Measurements from ENCODE around the gene GPR84. TPM values are rescaled to one million over a fixed set of nuclear protein-coding genes. Genes with fewer than 3 reads are reported as not detected.

Gene GPR84
- total and polyA plus RNA-seq, 9 donors: 0.15 to 0.27 (median 0.22) TPM; not detected in 1

- no peak overlapping the region for H3K27ac ChIP-seq (ENCODE audit: low read length)
These were observed 40.0 kb upstream of the GPR84 start for GRCh38 chr12:54404061-54405004.

DNA sequence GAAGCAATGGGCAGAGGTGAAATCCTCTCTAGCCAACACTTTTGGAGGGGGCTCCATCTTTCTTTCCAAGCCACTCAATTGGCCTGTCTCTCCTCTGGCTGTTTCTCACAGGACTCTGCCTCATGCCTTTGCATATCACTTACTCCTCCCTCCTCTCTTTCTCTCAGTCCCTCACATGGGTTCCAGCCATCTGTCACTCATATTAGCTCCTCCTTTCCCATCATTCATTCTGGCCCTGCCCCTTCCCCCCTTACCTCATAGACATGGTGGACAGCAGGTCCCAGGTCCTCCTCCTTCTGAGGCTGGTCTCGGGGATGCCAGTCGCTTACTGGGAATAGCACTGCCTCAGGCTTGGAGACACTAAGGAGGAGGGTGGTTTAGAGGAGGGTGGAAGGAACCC lies 36.8 kb upstream of the GPR84 start:
- peaks cover under 1% of the 10 kb centered on the region for H3K4me1 ChIP-seq (ENCODE audit: control insufficient read depth, insufficient read depth, low read length)
- DNase-seq: no peak
- H3K9me3 ChIP-seq (replicated peaks; ENCODE audit: control insufficient read depth, low read depth, low read length): no peaks in the 10 kb centered on the region
- H3K27ac ChIP-seq (ENCODE audit: low read length): no peak overlapping the region
- H3K36me3 ChIP-seq (ENCODE audit: control insufficient read depth, insufficient read depth, low read length): peaks cover 96% of the 10 kb centered on the region
- no CpG with 5 or more reads among the region's 2 CpGs for WGBS (ENCODE audit: insufficient coverage)
- H3K27me3 ChIP-seq (ENCODE audit: control insufficient read depth, insufficient read depth, low read length): no peaks in the 10 kb centered on the region
- H3K4me3 ChIP-seq (ENCODE audit: low read length): no peak overlapping the region

More at GRCh38 chr12:54404061-54405004, 40.0 kb upstream of the GPR84 start:
- no peak overlapping the region for H3K4me3 ChIP-seq (ENCODE audit: low read length)
- peaks cover 91% of the 10 kb centered on the region for H3K36me3 ChIP-seq (ENCODE audit: control insufficient read depth, insufficient read depth, low read length)
- no peaks in the 10 kb centered on the region for H3K4me1 ChIP-seq (ENCODE audit: control insufficient read depth, insufficient read depth, low read length)
- no peaks in the 10 kb centered on the region for H3K9me3 ChIP-seq (replicated peaks; ENCODE audit: control insufficient read depth, low read depth, low read length)
- DNase-seq: no peak
- WGBS (ENCODE audit: insufficient coverage): 59% methylated on average over 5 of the region's 11 CpGs
- no peaks in the 10 kb centered on the region for H3K27me3 ChIP-seq (ENCODE audit: control insufficient read depth, insufficient read depth, low read length)

GRCh38 chr12:54398995-54399793 lies 34.9 kb upstream of the GPR84 start:
- H3K36me3 ChIP-seq (ENCODE audit: control insufficient read depth, insufficient read depth, low read length): peaks cover 91% of the 10 kb centered on the region
- H3K4me3 ChIP-seq (ENCODE audit: low read length): no peak overlapping the region
- no peak overlapping the region for H3K27ac ChIP-seq (ENCODE audit: low read length)
- H3K4me1 ChIP-seq (ENCODE audit: control insufficient read depth, insufficient read depth, low read length): peaks cover 10% of the 10 kb centered on the region
- 41% methylated on average over 3 of the region's 8 CpGs for WGBS (ENCODE audit: insufficient coverage)
- DNase-seq: peak; percentile 92
- no peaks in the 10 kb centered on the region for H3K9me3 ChIP-seq (replicated peaks; ENCODE audit: control insufficient read depth, low read depth, low read length)
- H3K27me3 ChIP-seq (ENCODE audit: control insufficient read depth, insufficient read depth, low read length): no peaks in the 10 kb centered on the region

- no peak for DNase-seq
- WGBS (ENCODE audit: insufficient coverage): 89% methylated on average over 2 of the region's 2 CpGs
- no peak overlapping the region for H3K27ac ChIP-seq (ENCODE audit: low read length)
- H3K27me3 ChIP-seq (ENCODE audit: control insufficient read depth, insufficient read depth, low read length): no peaks in the 10 kb centered on the region
- H3K4me1 ChIP-seq (ENCODE audit: control insufficient read depth, insufficient read depth, low read length): peaks cover 19% of the 10 kb centered on the region
- H3K9me3 ChIP-seq (replicated peaks; ENCODE audit: control insufficient read depth, low read depth, low read length): no peaks in the 10 kb centered on the region
- peaks cover 81% of the 10 kb centered on the region for H3K36me3 ChIP-seq (ENCODE audit: control insufficient read depth, insufficient read depth, low read length)
- no peak overlapping the region for H3K4me3 ChIP-seq (ENCODE audit: low read length)
These were observed 33.9 kb upstream of the GPR84 start for GRCh38 chr12:54398218-54398617.

GRCh38 chr12:54397157-54397556 lies 32.9 kb upstream of the GPR84 start:
- peaks cover 76% of the 10 kb centered on the region for H3K36me3 ChIP-seq (ENCODE audit: control insufficient read depth, insufficient read depth, low read length)
- DNase-seq: no peak
- H3K4me1 ChIP-seq (ENCODE audit: control insufficient read depth, insufficient read depth, low read length): peaks cover 28% of the 10 kb centered on the region
- no peak overlapping the region for H3K4me3 ChIP-seq (ENCODE audit: low read length)
- no peaks in the 10 kb centered on the region for H3K27me3 ChIP-seq (ENCODE audit: control insufficient read depth, insufficient read depth, low read length)
- H3K9me3 ChIP-seq (replicated peaks; ENCODE audit: control insufficient read depth, low read depth, low read length): no peaks in the 10 kb centered on the region
- 88% methylated on average over 1 of the region's 1 CpG for WGBS (ENCODE audit: insufficient coverage)
- no peak overlapping the region for H3K27ac ChIP-seq (ENCODE audit: low read length)

DNA sequence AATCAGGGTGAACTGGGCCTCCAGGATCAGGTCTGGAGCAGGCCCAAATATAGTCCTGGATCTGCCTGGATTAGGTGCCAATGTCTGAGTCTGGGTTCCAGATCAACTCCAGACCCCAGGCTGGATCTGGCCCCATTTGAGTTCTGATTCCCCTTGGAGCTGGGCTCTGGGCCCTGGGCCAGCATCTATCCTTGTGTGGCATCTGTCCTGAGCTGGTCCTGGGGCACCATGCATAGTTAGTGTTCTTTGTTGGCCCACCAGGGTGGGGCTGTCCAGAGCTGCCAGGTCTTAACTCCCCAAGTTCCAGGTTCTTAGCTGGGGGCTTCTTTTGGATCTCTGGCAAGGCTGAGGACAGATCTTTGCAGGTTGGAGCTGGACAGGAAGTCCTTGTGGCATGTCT lies 31.3 kb upstream of the GPR84 start:
- Histone ChIP-seq H3K9me3 (replicated peaks; ENCODE audit: control insufficient read depth, low read depth, low read length) (no peaks in the 10 kb centered on the region), H3K4me3 (ENCODE audit: low read length) (no peak overlapping the region), H3K36me3 (ENCODE audit: control insufficient read depth, insufficient read depth, low read length) (peaks cover 60% of the 10 kb centered on the region), H3K27ac (ENCODE audit: low read length) (no peak overlapping the region), H3K27me3 (ENCODE audit: control insufficient read depth, insufficient read depth, low read length) (no peaks in the 10 kb centered on the region), H3K4me1 (ENCODE audit: control insufficient read depth, insufficient read depth, low read length) (peaks cover 41% of the 10 kb centered on the region)
- DNase-seq: no peak

GRCh38 chr12:54394986-54395385 lies 30.7 kb upstream of the GPR84 start:
- Histone ChIP-seq H3K4me1 (ENCODE audit: control insufficient read depth, insufficient read depth, low read length) (peaks cover 41% of the 10 kb centered on the region), H3K36me3 (ENCODE audit: control insufficient read depth, insufficient read depth, low read length) (peaks cover 54% of the 10 kb centered on the region), H3K27ac (ENCODE audit: low read length) (no peak overlapping the region), H3K9me3 (replicated peaks; ENCODE audit: control insufficient read depth, low read depth, low read length) (no peaks in the 10 kb centered on the region), H3K4me3 (ENCODE audit: low read length) (no peak overlapping the region), H3K27me3 (ENCODE audit: control insufficient read depth, insufficient read depth, low read length) (no peaks in the 10 kb centered on the region)
- no peak for DNase-seq
- 50% methylated on average over 1 of the region's 1 CpG for WGBS (ENCODE audit: insufficient coverage)

- WGBS (ENCODE audit: insufficient coverage): 60% methylated on average over 1 of the region's 4 CpGs
- Histone ChIP-seq H3K36me3 (ENCODE audit: control insufficient read depth, insufficient read depth, low read length) (peaks cover 47% of the 10 kb centered on the region), H3K27ac (ENCODE audit: low read length) (no peak overlapping the region)
These were observed 30.0 kb upstream of the GPR84 start for GRCh38 chr12:54394281-54394719.

GRCh38 chr12:54393743-54394142 lies 29.5 kb upstream of the GPR84 start:
- DNase-seq: no peak
- H3K4me1 ChIP-seq (ENCODE audit: control insufficient read depth, insufficient read depth, low read length): peaks cover 48% of the 10 kb centered on the region
- no peak overlapping the region for H3K4me3 ChIP-seq (ENCODE audit: low read length)
- H3K27ac ChIP-seq (ENCODE audit: low read length): peak overlapping the region; percentile 50
- H3K27me3 ChIP-seq (ENCODE audit: control insufficient read depth, insufficient read depth, low read length): no peaks in the 10 kb centered on the region
- 29% methylated on average over 1 of the region's 3 CpGs for WGBS (ENCODE audit: insufficient coverage)
- peaks cover 42% of the 10 kb centered on the region for H3K36me3 ChIP-seq (ENCODE audit: control insufficient read depth, insufficient read depth, low read length)
- H3K9me3 ChIP-seq (replicated peaks; ENCODE audit: control insufficient read depth, low read depth, low read length): no peaks in the 10 kb centered on the region

More at GRCh38 chr12:54394281-54394719, 30.0 kb upstream of the GPR84 start:
- Histone ChIP-seq H3K9me3 (replicated peaks; ENCODE audit: control insufficient read depth, low read depth, low read length) (no peaks in the 10 kb centered on the region), H3K4me3 (ENCODE audit: low read length) (no peak overlapping the region), H3K27me3 (ENCODE audit: control insufficient read depth, insufficient read depth, low read length) (no peaks in the 10 kb centered on the region), H3K4me1 (ENCODE audit: control insufficient read depth, insufficient read depth, low read length) (peaks cover 43% of the 10 kb centered on the region)
- peak; percentile 72 for DNase-seq

GRCh38 chr12:54393207-54393609 lies 28.9 kb upstream of the GPR84 start:
- H3K27me3 ChIP-seq (ENCODE audit: control insufficient read depth, insufficient read depth, low read length): no peaks in the 10 kb centered on the region
- no peak for DNase-seq
- H3K4me3 ChIP-seq (ENCODE audit: low read length): no peak overlapping the region
- H3K36me3 ChIP-seq (ENCODE audit: control insufficient read depth, insufficient read depth, low read length): peaks cover 36% of the 10 kb centered on the region
- H3K9me3 ChIP-seq (replicated peaks; ENCODE audit: control insufficient read depth, low read depth, low read length): no peaks in the 10 kb centered on the region
- peak overlapping the region; percentile 29 for H3K27ac ChIP-seq (ENCODE audit: low read length)
- H3K4me1 ChIP-seq (ENCODE audit: control insufficient read depth, insufficient read depth, low read length): peaks cover 52% of the 10 kb centered on the region
- 64% methylated on average over 2 of the region's 6 CpGs for WGBS (ENCODE audit: insufficient coverage)

Measured in muscle of leg (tissue), 11 donors.